GM19240 (cell line): ENCODE data around the gene CDK4.

ENCODE experiments used
- DNase-seq: peaks from one replicate; pipeline ENCODE4 v3.0.0; 2011; ENCODE audit warnings: low spot score; ENCODE audit not compliant: insufficient read length

Gene CDK4

GRCh38 chr12:57712701-57713100 lies 39.4 kb downstream of the CDK4 start:
- DNase-seq = no peak

- DNase-seq = no peak
Observed at GRCh38 chr12:57708296-57708695, 43.8 kb downstream of the CDK4 start.

- no peak for DNase-seq
Observed at GRCh38 chr12:57707250-57707649, 44.9 kb downstream of the CDK4 start.

GRCh38 chr12:57700317-57700716 lies 51.8 kb downstream of the CDK4 start:
- DNase-seq = no peak

GRCh38 chr12:57698414-57698813 lies 53.7 kb downstream of the CDK4 start:
- no peak for DNase-seq
